A549 (cell line): Measurements from ENCODE around the gene CCDC87.
"Not testable (repeated sequence)": the region's sequence is repeated elsewhere in the genome, so short reads cannot be mapped to it uniquely, and the experiment has no call there.

Experiments
- ATOH8 ChIP-seq: fragments of 250-450 bp; sonication (Bioruptor Pico); IDR thresholded peaks from 2 replicates; pipeline ENCODE4 v1.5.0; 2020; ENCODE audit warnings: low read depth, mild to moderate bottlenecking, moderate library complexity
- EP300 ChIP-seq, 2 experiments: fragments of >200 bp; sonication (Bioruptor Twin); formaldehyde crosslinking; IDR thresholded peaks; 2 replicates in 1 of 2; 3 replicates in 1 of 2; pipeline ENCODE4 v1.6.1; 2016 to 2017
- FOSL2 ChIP-seq, 2 experiments: fragments of 450-650 bp in 1 of 2; fragments of >200 bp in 1 of 2; sonication (Bioruptor Twin) in 1 of 2; formaldehyde crosslinking; IDR thresholded peaks; 2 replicates each; pipeline versions ENCODE4 v1.5.0 to v1.6.1; 2016 to 2020; ENCODE audit warnings: mild to moderate bottlenecking in 1 of 2, moderate library complexity in 1 of 2
- HDAC2 ChIP-seq: fragments of 200-600 bp; sonication (generic); IDR thresholded peaks from 2 replicates; pipeline ENCODE4 v1.6.1; 2016
- HOXB5 ChIP-seq: fragments of 250-450 bp; sonication (Bioruptor Pico); IDR thresholded peaks from 2 replicates; pipeline ENCODE4 v1.5.0; 2020; ENCODE audit warnings: mild to moderate bottlenecking, moderate library complexity
- MAZ ChIP-seq: fragments of 150-350 bp; IDR thresholded peaks from 2 replicates; pipeline ENCODE4 v1.6.1; 2014; ENCODE audit warnings: antibody characterized with exemption, low read depth, low read length, borderline replicate concordance
- PHF8 ChIP-seq: fragments of 200-600 bp; sonication (generic); IDR thresholded peaks from 2 replicates; pipeline ENCODE4 v1.6.1; 2016; ENCODE audit warnings: low read depth, mild to moderate bottlenecking, antibody characterized with exemption, moderate library complexity, borderline replicate concordance
- POLR2A ChIP-seq: IDR thresholded peaks from 2 replicates; pipeline ENCODE4 v1.6.1; 2012; ENCODE audit warnings: mild to moderate bottlenecking, low read length
- RAD21 ChIP-seq, 2 experiments: fragments of >200 bp in 1 of 2; sonication (Bioruptor Twin) in 1 of 2; formaldehyde crosslinking in 1 of 2; IDR thresholded peaks in 1 of 2; conservative IDR thresholded peaks in 1 of 2; 2 replicates in 1 of 2; 3 replicates in 1 of 2; pipeline ENCODE4 v1.6.1; 2012 to 2018; ENCODE audit warnings: inconsistent platforms in 1 of 2
- SMC3 ChIP-seq: fragments of >200 bp; sonication (Bioruptor Twin); formaldehyde crosslinking; IDR thresholded peaks from 3 replicates; pipeline ENCODE4 v1.6.1; 2018; ENCODE audit warnings: inconsistent platforms
- ZNF302 ChIP-seq: fragments of 250-450 bp; sonication (Bioruptor Pico); IDR thresholded peaks from 2 replicates; pipeline ENCODE4 v1.9.0; 2021; ENCODE audit warnings: inconsistent platforms, mild to moderate bottlenecking, moderate library complexity
- TF ChIP-seq, protein P1 (sequence below): fragments of >200 bp; sonication (Bioruptor Twin); formaldehyde crosslinking; IDR thresholded peaks from 3 replicates; pipeline ENCODE4 v1.5.1; 2016
- TF ChIP-seq, protein P2 (sequence below): IDR thresholded peaks from 2 replicates; pipeline ENCODE4 v1.6.1; 2012

DNA sequence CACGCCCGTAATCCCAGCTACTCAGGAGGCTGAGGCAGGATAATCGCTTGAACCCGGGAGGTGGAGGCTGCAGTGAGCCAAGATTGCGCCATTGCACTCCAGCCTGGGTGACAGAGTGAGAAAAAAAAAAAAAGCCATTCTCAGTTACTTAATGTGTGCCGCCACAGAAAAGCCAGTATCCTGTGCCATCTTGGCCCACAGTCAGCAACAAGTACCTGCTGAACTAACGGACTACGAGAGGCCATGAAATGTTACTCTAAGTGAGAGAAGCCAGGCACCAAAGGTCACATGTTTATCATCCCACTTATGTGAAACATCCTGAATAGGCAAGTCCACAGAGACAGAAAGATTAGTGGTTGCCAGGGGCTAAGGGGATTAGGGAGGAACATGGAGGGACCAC is 52.3 kb downstream of the CCDC87 start:
- not testable (repeated sequence) for TF ChIP-seq RAD21 (conservative IDR thresholded peaks at IDR 0.05 in 1 of 2, IDR thresholded peaks at IDR 0.05 in 1 of 2); ATOH8; SMC3; EP300 (IDR thresholded peaks at IDR 0.05); FOSL2 (IDR thresholded peaks at IDR 0.05); FOSL2 (CRISPR knock-in tag; IDR thresholded peaks at IDR 0.05); POLR2A; PHF8; HOXB5 (CRISPR knock-in tag); HDAC2; ZNF302; MAZ
- TF ChIP-seq, protein P1, sequence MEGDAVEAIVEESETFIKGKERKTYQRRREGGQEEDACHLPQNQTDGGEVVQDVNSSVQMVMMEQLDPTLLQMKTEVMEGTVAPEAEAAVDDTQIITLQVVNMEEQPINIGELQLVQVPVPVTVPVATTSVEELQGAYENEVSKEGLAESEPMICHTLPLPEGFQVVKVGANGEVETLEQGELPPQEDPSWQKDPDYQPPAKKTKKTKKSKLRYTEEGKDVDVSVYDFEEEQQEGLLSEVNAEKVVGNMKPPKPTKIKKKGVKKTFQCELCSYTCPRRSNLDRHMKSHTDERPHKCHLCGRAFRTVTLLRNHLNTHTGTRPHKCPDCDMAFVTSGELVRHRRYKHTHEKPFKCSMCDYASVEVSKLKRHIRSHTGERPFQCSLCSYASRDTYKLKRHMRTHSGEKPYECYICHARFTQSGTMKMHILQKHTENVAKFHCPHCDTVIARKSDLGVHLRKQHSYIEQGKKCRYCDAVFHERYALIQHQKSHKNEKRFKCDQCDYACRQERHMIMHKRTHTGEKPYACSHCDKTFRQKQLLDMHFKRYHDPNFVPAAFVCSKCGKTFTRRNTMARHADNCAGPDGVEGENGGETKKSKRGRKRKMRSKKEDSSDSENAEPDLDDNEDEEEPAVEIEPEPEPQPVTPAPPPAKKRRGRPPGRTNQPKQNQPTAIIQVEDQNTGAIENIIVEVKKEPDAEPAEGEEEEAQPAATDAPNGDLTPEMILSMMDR = not testable (repeated sequence)
- TF ChIP-seq, protein P2, sequence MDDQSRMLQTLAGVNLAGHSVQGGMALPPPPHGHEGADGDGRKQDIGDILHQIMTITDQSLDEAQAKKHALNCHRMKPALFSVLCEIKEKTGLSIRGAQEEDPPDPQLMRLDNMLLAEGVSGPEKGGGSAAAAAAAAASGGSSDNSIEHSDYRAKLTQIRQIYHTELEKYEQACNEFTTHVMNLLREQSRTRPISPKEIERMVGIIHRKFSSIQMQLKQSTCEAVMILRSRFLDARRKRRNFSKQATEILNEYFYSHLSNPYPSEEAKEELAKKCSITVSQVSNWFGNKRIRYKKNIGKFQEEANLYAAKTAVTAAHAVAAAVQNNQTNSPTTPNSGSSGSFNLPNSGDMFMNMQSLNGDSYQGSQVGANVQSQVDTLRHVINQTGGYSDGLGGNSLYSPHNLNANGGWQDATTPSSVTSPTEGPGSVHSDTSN = not testable (repeated sequence)
